GM19240 (cell line): Measurements from ENCODE around the gene DMD.

Experiments
- DNase-seq: peaks from one replicate; pipeline ENCODE4 v3.0.0; 2011; ENCODE audit warnings: low spot score; ENCODE audit not compliant: insufficient read length

Gene DMD

DNA sequence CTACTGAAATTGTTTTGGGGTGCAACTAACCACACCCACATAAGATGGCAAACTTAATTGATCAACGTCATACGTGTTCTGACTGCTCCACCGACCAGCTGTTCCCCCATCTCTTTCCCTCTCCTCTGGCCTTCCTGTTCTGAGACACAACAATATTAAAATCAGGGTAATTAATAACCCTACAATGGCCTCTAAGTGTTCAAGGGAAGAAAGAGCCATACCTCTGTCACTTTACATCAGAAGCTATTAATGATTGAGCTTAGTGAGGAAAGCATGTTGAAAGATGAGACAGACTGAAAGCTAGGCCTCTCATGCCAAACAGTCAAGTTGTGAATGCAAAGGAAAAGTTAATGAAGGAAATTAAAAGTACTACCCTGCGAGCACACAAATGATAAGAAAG is 1965.6 kb downstream of the DMD start:
- DNase-seq = no peak

DNA sequence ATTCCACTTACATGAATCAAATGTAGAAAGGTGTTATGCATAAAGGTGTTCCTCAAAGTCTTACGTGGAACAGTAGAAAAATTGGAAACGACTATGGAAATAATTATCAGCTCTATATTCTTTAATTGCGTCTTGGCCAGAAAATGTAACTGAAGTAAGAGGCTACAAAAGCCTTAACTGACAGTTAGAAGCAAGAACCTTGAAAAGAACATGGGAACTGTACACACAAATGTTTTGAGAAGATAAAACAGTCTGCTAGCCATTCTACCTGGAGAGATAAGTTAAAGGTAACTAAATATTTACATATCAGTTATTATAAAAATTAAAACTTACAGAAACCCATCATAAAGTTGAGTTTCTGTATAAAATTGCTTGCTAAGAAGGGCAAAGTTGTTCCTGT is 1967.5 kb downstream of the DMD start:
- DNase-seq = no peak

DNA sequence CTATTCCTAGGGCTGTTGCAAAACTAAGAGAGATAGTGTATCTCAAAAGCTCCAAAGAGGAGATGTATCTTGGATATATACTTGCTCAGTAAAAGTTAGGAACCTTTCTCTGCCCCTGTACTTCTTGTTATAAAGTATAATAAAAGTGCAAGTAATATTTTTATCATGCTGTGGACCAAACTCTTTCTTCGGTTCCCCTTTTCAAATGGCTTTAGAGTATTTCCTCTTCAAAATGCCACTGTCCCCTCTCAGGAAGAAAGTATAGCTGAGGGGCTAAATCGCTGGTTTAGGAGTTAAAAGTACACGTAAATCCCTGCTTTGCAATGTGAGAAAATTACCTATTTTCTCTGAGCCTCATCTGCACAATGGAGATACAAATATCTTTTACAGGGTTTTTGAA is 1970.4 kb downstream of the DMD start:
- no peak for DNase-seq

DNA sequence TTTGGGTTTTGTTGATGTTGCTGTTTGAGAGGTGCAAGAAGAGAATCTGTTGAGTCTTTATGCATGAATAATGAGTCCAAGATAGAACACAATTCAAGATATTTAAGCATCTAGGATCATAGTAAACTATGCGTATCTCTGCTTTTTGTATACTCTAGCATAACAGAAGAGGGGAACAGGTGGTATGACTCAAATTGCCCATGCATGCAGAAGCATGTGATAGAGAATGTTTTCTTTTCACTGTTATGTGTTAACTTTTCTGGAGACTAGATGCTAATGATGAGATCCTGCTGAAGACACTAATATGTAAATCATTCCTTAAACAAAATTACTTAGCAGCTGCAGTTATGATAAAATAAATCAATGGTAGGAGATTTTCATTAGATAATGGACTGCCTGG is 1974.2 kb downstream of the DMD start:
- no peak for DNase-seq

DNA sequence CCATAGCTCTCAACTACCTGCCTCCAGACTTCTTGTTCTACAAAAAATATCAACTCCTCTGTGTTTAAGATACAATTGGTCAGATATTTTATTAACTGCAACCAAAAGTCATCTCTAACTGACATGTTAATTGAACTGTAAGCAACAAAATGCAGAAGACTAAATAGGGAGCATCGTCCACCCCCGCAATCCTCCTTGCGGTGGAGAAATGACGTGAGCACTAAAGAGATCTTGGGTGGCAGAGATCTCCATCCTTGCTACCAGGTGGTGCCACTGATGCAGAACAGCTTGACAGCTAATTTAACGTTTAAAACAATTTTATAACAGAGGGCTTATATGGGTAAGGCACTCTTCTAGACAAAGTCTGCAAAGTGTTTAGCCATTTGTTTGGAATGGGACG is 1975.1 kb downstream of the DMD start:
- DNase-seq = no peak

DNA sequence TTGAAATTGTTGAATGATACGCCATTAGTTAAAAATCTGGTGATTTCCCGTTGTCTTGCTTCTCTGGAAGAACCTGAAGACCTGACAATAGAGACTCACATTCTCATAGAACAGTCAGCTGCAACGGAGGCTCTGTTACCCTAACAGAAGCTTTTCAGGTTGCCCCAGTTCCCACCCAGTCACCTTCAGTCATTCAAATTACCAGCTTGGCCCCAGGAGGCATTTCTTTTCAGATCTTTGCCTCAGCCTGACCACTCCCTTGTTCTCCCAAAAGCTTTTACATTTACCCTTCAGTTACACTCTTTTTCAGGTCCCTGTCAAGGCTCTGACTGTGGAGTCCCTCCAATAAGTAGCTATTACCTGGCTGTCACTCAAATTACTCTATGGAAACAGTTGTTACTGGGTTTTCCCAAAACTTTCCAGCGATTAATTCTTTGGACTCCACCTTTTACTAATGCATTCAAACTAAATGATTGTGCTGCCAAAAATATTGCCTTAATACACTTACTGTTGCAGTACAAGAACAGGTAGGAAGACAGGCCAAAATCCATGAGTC is 1977.3 kb downstream of the DMD start:
- DNase-seq = no peak

DNA sequence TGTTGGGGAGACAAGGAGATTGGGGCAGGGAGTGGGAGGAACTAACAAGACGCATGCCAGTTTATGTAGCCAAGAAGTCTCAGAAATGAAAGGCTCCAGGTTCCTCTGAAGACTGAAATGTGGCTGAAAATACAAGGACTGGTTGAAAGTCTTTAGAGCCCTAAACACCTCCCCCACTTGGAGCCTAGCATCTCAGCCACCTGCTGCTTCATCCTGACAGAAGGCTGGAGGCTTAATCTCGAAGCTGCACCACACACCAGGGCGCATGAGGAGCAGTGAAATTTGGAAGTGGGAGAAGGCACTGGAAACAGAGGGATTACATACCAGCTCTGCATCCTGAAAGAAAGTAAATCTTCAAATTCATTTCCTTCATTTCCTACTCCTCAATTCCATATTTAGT is 1978.8 kb downstream of the DMD start:
- DNase-seq = no peak

DNA sequence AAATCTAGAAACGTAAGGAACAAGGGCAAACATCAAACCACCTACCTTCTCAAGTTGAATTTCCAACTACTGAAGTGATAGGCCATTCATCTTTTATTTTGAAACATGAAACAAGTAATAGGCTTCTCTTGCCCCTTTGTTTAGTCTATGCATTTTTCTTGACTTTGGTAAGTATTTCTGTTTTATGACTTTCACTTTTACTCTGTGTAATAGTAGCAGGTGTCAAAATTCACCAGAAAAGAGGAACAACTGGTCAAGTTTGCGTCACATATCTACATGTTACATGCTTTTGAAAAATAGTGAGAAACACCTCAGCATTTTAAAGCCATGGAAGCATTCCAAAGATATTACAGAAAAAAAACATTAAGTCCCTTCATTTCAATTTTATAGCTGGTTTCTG is 1982.4 kb downstream of the DMD start:
- no peak for DNase-seq

DNA sequence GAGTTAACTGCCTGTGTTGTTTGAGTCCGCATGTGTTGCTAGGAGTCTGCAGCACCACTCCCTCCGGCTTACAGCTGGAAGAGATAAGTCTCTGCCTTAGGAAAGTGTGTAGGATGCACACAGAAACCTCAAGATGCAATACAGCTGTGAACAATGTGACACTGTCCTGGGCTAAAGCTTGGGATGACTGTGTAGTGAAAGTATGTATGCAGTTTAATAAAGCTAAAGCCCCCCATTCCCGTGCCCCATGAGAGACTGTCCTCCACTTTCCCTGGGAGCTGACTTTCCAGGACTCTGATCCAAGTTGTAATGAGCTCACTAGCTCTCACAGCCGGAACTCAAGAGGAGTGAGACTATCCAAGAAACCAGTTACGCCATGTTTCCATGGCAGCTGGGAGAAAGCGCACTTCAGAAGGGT is 1982.9 kb downstream of the DMD start:
- DNase-seq = no peak

DNA sequence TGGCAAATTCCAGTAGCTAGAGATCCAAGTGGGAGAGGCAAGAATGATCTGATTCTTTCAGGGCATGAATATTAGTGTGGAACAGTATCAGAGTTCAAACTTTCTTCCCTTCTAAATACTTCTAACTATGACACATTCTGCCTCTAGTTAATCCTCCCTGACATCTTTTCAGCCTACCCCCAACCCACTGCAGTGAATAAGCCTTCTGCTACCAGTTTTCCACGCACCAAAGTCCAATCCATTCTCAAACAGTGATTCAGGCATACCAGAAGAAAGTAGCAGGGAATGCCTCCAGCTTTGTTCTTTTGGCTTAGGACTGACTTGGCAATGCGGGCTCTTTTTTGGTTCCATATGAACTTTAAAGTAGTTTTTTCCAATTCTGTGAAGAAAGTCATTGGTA is 1984.1 kb downstream of the DMD start:
- DNase-seq = no peak

DNA sequence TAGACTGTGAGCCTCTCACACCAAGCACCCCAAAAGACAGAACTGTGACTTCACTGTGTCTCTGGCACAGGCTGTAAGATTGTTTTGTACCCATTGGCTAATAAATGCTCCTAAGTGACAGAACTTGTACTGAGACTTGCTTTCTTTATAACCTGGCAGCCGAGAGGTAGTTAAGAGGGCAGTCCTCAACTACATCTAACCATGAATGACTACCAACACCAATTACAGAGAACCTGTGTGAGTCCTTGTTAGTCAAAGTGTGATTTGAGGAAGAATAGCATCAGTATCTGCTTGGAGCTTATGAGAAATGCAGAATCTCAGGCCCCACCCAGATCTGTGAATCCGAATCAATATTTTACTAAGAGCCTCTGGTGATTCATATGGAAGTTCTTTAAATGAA is 1985.5 kb downstream of the DMD start:
- no peak for DNase-seq

DNA sequence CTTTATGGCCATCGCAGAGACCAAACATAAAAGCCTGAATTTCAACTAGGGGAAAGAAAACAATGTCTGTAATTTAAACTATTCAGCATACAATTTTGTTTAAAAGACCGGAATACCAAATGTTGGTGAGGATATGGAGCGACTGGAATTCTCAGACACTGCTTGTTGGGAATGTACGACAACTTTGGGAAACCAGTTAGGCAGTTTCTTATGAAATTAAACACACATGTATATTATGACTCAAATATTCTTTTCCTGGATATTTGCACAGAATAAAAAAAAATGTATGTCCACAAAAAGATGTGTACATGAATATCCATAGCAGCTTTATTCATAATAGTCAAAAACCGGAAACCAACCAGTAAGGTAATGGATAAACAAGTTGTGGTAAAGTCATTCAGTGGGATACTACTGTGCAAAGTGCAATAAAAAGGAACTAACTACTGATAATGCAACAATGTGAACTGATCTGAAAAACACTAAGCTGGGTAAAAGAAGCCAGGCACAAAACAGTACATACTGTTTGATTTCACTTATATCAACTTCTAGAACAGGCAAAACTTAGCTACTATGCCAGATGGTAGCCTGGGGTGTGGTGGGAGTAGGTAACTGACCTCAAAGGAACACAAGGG is 1986.9 kb downstream of the DMD start:
- DNase-seq = no peak

DNA sequence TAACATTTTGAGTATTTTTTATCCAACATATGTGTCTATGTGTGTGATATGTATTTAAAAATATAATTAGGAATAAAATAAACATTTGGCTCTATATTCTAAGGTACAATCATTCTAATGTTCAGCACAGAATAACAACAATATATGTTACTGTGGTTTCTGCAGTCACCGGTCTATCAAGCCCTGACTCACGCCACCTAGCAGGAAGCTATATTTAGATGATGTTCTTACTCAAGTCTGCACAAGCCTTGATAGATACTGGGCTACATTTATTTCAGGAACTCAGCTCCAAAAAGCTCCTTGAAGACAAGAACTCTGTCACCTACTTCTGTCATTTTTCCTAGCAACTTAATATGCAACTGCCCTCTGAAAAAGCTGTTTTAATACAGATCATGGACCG is 1987.5 kb downstream of the DMD start:
- no peak for DNase-seq

DNA sequence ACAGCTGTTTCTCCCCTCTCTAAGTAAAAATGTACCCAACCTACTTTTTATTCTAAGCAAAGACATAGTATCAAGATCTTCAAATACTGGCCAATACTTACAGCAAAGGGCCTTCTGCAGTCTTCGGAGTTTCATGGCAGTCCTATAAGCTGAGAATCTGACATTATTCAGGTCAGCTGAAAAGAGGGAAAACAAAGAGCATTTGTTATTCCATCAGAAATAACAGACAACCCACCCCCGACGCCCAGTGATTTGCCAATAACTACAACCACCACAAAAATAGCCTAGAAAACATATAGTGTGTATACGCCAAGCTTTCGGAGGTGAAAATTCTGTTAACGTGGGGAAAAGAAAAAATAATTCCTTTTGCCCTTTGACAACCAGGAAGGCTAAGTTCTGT is 1988.4 kb downstream of the DMD start:
- DNase-seq = no peak

DNA sequence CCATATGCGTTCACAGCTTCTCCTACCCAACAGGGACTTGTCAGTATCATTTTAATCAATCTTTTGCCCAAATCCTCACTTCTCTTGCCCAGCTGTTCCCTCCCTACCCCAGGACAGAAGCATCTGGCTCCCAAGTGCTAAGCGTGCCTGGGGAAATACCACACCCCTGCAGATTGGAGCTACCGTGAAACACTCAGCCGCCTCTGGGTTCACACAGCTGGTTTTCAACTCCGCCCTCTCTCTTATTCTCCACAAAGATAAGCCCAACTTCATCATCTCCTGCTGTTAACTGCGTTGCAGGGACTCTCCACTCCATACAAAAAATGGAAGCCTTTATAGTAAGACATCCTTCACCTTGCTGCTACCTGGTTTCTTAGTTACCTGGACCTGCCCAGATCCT is 1992.2 kb downstream of the DMD start:
- no peak for DNase-seq

DNA sequence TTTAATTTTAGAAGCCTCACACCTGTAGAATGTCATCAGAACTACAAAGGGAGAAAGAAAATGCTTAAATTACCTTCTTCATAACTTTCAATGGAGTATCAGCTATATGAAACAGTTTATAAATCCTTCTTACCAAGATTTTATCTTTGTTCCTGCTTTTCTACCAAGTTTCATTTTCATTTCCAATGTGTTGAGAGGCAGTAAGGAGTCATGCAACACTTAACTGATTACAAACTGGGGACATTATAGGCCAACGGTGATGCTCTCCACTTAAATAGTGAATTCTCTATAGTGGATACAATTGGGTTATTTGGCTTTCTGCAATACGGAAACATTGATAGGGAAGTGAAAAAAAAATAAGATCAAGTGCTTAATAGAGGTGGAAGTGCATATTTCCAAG is 1994.3 kb downstream of the DMD start:
- no peak for DNase-seq

DNA sequence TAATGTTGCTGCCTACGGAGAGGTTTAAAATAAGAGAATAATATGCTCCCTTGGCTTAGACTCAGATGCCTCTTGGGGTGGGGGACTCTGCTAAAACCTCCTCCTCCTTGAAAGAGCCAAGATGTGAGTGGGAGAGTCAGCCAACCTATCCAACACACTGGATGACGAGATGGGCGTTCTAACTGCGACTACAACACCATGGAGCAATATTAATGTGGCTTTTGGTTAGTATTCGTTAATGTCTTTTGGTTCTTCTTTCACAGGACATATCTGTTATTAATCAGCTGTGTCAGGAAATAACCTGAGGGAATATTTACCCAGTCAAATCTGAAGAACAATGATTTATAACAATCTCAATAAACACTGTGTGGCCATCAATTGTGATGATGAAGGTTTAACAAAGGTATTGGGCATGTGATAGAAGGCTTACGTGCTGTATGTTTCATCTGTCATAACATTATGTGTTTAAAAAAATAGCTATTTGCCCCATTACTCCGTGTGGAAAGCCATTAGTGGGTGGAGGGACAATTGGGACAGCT is 1996.0 kb downstream of the DMD start:
- DNase-seq = no peak

DNA sequence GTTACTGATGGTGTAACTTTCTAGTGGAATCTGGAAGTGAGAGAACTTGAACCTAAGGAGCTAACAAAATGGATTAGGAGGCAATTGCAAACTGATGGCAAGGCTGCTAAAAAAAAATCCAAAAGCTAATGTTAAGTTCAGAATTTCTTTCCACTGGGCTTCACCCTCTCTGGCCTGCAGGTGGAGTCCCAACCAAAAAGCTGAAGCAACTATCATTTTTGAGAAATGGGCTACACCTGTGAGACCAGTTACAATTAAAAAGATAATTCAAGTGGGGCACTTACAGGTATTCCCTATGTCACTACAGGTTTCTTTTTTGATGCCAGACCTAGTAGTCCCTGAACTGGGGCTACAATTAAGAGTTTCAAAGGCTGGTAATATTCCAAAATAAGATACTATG is 1997.4 kb downstream of the DMD start:
- no peak for DNase-seq

DNA sequence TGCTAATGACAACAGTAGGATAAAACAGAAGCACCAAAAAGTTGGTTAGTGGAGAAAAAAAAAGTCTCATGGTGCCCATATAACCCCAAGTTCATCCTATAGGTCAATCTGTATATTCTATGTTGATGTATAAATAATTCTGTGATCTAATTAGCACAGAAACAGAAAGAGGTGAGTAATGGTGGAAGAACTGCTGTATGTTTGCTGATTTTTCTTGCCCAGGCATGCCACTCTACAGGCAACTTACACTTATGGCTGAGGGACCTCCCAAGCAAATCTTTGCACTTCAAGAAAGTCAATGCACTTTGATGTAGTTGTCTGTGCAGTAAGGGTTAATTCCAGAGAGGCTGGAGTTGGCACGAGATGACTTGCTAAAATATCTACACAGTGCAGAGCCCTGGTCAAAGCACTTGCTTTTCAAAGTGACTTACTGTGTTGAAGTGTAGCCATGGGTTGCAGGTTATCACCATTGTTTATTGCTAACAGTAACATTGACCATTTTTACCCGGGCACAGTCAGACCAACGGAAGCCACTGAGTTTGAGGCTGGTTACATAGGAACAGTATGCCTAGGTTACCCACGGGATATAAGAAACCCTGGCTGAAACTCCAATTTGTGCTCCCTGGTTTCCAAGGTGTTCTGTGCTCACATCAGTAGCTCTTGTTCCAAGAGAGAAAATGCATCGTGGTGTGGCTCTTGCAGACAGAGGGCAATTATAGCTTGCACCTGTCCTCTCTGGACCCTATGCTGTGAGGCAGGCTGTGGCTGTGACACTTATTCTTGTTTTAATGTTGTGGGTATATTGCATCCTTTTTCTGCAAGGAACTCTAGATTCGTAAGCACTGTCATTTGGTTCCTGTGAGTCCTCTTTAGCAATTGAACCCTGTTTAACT is 1998.2 kb downstream of the DMD start:
- DNase-seq = no peak

DNA sequence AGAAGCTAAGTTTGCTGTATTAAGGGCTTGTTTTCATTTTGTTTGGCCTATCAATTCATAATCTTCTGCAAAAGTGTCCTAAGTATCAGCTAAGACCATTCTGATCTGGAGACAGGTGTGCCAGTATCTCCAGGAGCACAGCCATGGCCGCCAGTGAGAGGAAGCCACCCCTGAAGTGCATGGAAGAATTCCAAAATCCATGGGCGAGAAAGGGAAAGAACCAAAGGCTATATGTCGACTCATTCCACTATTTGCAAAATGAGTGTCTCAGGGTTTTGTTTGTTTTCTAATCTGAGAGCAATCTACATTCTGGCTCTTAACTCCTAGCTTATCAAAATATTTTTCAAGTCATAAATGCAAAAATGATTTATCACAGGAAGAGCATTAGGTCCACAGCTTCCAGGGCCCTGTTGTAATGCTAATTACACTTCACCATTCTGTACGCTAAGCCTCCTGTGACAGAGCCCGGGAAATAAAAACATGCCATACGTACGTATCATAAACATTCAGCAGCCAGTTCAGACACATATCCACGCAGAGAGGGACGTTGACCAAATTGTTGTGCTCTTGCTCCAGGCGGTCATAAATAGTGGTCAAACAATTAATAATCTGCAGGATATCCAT is 2002.2 kb downstream of the DMD start:
- no peak for DNase-seq

DNA sequence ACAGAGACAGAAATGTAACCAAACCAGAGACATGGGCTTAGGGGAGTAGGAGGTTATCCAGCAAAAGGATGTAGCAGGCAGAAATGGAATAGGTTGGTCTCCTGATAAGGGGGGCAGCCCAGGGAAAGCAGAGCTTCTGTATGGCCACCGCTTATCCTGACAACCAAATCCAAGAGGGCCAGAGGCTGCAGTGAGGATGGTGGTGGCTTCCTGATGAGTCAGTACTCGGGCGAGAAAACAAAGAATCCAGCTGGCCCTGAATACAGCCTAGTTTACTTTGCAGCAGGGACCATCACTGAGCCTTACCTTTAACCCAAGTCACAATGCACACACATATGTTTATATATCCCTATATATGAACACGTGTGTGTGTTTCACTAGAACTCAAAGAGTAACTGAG is 2009.8 kb downstream of the DMD start:
- no peak for DNase-seq

DNA sequence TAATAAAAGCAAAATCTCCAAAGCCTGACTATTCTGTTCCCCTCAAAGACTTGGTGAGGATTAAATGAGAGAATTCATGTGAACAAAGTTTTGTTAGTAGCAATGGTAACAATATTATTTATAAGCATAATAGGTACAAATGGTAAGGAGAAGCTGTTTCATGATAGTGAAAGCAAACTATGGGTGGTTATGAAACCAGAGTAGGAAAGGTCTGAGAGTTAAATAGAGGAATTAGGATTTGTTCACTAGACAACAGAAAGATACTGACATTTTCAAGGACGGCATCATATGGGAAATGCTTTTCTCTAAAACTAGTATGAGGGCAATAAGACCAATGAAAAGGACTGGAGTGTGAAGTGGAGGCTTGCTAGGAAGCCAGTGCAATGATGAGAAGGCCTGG is 2010.9 kb downstream of the DMD start:
- no peak for DNase-seq
